Inflammatory macrophage treated with lipopolysaccharide for 1 hour (primary cell): ENCODE data around the gene SEC24A.
"Not testable (repeated sequence)": the region's sequence is repeated elsewhere in the genome, so short reads cannot be mapped to it uniquely, and the experiment has no call there.

Source experiments
- DNase-seq, 2 donors: peaks; one replicate each; pipeline ENCODE4 v3.0.0-alpha.2; 2020 to 2022

Gene SEC24A

DNA sequence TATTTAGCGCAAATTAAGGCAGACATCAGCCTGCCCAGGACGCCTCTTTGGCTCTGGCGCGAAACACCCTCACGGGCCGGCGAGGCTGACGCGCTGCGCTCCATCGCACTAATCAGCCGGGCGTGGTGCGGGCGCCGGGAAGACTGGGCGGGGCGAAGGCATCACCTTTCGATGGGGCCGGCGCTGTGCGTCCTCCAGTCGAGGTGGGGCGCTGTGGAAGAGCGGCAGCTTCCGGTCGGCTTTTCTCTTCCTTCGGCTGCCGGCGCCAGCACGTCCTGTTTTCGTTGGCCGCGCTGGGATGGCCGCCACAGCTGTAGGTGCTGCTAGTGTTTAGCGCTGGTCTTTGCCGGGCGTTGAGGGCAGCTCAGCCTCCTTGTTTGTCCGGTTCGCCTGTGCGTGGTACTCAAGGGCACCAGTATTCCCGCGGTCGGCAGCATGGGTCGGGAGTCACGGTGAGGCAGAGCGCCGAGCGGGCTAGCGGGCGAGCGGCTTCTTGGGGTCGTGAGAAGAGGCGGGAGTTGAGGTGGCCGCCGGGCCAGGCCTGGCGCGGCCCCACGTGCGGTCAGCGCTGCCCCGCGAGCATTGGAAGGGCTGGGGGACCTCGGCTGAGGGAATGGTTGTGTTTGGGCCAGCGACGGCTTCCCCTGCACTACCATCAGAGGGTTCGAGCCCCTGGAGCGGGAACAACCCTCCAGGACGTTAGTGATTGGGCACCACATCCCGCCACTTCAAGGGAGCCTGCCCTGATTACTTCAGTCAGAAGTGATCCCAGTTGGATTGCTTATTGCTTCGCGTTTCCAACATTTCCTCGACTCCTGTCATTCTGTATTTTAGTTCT, 110.1 kb downstream of the SEC24A start, which contains the start of gene DDX46:
Gene DDX46 (plus strand): TSS at position 276 of the 838 bp plus-strand sequence. CDS start 160 bp downstream, at position 436.
- peak; percentile 88 to 96 for DNase-seq

DNA sequence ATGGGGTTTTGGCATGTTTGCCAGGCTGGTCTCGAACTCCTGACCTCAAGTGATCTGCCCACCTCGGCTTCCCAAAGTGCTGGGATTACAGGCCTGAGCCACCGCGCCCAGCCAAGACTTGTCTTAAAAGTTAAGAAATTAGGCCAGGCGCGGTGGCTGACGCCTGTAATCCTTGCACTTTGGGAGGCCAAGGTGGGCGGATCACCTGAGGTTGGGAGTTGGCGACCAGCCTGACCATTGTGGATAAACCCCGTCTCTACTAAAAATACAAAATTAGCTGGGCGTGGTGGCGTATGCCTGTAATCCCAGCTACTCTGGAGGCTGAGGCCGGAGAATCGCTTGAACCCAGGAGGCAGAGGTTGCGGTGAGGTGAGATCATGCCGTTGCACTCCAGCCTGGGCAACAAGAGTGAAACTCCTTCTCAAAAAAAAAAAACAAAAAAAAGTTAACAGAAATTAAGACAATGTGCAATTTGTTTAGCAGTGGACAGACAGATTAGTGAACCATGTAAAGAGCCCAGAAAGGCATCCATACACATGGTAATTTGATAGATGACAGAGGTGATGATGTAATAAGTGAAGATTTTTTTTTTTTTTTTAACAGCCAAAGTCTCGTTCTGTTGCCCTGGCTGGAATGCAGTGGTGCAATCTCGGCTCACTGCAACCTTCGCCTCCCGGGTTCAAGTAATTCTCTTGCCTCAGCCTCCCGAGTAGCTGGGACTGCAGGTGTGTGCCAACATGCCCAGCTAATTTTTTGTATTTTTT, 119.1 kb downstream of the SEC24A start:
- not testable (repeated sequence) for DNase-seq

DNA sequence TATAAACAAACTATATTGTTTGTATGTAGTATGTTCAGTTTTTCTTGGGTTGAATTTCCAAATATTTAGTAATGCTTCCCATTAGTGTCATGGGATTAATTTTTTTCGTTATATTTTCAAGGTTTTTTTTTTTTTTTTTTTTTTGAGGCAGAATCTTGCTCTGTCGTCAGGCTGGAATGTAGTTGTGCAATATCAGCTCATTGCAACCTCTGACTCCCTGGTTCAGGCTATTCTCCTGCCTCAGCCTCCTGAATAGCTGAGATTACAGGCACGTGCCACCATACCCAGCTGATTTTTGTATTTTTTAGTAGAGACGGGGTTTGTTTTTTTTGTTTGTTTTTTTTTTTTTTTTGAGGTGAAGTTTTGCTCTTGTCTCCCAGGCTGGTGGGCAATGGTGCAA, 120.6 kb downstream of the SEC24A start:
- DNase-seq, result peak; percentile 24 to 27

DNA sequence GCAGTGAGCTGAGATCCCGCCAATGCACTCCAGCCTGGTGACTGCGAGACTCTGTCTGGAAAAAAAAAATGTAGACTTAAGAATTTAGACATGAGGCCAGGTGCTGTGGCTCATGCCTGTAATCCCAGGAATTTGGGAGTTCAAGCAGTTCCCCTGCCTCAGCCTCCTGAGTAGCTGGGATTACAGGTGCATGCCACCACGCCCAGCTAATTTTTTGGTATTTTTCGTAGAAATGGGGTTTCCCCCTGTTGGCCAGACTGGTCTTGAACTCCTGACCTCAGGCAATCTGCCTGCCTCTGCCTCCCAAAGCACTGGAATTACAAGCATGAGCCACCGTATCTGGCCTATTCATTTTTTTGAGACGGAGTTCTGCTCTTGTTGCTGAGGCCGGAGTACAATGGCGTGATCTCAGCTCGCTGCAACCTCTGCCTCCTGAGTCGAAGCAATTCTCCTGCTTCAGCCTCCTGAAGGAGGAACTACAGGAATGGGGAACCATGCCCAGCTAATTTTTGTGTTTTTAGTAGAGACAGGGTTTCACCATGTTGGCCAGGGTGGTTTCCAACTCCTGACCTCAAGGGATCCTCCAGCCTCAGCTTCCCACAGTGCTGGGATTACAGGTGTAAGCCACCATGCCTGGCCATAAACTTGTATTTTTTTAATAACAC, 124.0 kb downstream of the SEC24A start:
- DNase-seq, result peak; percentile 50 to 73

DNA sequence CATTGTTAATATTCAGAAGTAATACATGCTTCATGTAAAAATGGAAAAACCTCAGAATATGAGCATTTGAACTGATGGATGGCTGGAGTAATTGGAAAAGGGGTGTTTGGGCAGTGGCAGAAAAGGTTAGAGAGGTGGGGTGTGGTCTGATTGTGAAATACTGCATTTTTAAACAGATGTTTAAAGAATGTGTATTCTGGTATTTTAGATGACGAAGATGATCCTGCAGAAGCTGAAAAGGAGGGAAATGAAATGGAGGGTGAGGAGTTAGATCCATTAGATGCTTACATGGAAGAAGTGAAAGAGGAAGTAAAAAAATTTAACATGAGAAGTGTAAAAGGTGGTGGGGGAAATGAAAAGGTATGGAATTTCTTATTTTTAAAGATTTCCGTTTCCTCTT, 128.8 kb downstream of the SEC24A start:
- DNase-seq, result no peak
